NCI-H2196 (cell line): ENCODE results near the gene MICAL3.

Source experiments
- DNase-seq: peaks from one replicate; lab custom pipeline; 2025; ENCODE audit not compliant: unreplicated experiment; lab: John Stamatoyannopoulos, UW

Gene MICAL3

DNA sequence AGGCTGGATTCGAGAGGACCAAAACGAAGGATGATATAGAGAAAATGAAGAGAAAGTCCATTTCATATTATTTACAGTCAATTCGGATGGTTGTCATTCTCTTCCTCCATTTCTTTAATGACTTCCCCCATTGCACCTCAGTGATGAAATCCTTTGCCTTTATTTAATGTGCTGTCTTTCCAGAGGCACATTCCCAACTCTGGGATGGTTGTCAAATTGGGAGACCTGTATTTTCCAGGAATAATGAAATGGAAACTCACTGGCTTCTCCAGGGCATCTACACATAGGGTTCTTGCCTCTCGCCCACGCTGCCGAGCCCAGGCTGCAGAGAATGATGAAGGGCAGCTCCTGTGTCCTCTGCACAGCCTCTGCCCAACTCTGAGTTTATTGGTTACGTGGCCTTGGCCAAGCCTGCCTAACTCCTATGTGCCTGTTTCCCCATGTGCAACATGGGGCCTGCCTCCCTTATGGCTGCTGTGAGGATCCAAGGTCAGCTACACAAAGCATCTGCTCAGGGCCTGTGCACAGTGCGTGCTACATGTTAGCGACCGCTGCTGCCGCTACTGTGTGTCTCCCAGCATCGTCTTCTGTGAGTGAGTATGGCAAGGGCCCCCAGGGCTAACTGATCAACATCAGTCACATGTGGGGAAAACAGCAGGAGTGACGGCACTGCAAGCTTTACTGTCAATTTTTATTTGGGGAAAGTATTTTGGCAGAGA is 168.6 kb downstream of the MICAL3 start:
- DNase-seq: no peak

DNA sequence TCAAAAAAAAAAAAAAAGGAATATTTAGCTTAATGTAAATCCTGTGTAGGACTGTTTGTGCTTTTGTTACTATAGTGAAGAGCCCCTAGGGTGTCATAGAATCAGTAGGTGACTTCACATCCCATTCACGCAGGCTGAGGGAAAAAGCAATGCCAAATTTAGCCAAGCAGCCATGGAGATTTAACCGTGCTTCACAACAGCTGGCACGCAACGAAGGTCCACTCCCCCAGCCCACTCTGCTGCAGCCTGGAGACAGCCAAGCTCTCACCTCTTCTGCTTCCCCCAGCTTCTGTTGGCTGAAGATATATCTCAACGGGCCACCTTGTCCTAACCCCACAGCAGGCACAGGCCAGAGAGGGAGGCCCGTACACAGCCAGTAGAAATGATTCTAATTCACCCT is 171.3 kb downstream of the MICAL3 start:
- DNase-seq: no peak

DNA sequence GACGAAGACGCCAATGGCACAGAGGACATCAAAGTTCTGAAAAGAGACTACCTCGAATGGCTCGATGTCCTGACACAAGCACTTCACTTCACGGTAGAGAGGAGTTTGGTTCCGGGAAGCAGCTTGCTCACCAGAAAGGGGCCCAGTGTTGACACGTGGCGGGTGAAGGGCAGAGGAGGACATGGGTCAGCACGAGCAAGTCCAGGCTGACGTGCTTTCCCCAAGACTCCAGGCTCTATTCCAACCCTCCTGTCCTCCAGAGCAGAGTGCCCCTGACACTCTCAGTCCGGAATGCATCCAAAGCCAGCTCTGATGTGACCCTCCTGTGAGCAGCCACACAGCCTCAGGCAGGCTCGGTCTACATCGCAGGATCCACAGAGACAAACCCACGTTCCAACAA is 172.6 kb downstream of the MICAL3 start:
- DNase-seq: no peak

DNA sequence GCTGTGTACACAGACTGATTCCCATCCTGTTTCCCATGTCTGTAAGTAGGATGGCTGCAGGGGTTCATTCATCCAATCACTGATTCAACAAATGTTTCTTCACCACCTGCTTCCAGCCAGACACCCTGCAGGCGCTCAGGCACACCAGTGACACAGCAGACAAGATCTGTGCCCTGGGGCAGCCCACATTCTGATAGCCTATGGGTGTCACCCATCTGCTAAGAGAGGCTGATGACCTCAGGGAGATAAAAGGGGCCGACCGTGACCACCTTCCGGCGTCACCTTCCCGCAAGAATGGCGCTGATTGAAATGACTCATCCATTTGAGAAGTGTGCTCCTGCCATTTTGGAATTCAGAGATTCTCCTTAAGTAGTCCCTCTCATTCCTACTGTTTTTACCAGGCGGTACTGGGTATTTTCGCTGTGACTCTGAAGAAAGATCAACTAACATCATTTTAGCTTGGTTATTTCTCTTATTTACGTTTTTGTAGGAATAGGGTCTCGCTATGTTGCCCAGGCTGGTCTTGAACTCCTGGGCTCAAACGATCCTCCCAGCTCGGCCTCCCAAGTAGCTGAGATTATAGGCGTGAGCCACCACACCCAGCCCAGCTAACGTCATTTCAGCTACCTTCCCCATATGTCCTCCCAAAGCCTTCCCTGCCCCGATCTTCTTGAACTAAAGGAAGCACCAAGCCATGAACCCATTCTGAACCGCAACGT is 176.8 kb downstream of the MICAL3 start:
- no peak for DNase-seq

DNA sequence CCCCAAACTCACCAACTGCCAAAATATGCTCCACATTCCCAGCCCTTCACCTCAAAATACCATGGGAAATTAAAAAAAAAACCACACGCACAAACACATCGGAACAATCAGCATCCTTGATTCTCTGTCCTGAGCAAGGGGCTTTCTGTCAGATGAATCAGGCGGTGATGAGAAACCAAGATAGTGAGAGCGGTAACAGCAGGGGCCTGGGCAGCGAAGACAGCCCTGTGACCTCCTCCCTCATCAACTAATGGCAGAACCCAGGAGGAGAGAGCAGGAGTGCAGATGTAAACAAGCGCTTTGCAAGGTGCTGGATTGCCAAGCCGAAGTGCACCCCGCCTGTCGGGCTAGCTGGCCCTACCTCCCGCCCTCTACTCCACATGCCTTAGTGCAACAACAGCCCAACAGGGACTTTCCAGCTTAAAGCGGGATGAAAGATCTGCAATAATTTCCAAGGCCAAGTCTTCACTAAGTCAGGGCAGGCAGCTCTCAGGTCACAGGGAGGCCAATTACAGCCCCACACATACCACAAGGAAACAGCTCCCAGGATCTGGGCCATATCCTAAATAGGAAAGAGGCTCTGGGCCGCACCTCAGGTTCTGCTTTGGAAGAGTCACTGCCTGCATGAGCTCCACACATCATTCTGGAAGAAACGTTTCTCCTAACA is 177.9 kb downstream of the MICAL3 start:
- DNase-seq: no peak

GRCh38 chr22:17845790-17846189 is 178.6 kb downstream of the MICAL3 start:
- no peak for DNase-seq

- no peak for DNase-seq
Measured at GRCh38 chr22:17845327-17845726, 179.0 kb downstream of the MICAL3 start.

DNA sequence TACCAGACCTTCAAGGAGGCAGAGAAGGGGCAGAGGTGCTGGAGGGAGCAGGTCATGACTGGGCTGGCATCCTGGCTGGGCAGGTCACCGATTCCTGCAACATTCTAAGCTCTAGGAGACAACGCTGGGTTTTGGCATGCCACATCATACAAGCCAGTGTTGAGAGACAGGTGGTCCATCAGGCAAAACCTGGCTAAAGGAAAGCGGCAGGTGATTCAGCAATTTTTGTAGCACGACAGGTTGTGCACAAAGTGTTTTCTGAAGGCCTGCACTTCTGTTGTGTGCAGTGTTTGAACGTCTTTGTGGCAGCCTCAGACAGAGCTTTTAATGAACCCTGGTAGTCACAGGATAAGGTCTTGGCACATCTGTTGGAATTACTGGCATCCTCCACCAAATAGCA is 180.2 kb downstream of the MICAL3 start:
- no peak for DNase-seq

- DNase-seq: no peak
Measured at GRCh38 chr22:17842386-17842785, 182.0 kb downstream of the MICAL3 start.

GRCh38 chr22:17841836-17842235 is 182.5 kb downstream of the MICAL3 start:
- no peak for DNase-seq

GRCh38 chr22:17838180-17838865 is 186.0 kb downstream of the MICAL3 start:
- DNase-seq: no peak

DNA sequence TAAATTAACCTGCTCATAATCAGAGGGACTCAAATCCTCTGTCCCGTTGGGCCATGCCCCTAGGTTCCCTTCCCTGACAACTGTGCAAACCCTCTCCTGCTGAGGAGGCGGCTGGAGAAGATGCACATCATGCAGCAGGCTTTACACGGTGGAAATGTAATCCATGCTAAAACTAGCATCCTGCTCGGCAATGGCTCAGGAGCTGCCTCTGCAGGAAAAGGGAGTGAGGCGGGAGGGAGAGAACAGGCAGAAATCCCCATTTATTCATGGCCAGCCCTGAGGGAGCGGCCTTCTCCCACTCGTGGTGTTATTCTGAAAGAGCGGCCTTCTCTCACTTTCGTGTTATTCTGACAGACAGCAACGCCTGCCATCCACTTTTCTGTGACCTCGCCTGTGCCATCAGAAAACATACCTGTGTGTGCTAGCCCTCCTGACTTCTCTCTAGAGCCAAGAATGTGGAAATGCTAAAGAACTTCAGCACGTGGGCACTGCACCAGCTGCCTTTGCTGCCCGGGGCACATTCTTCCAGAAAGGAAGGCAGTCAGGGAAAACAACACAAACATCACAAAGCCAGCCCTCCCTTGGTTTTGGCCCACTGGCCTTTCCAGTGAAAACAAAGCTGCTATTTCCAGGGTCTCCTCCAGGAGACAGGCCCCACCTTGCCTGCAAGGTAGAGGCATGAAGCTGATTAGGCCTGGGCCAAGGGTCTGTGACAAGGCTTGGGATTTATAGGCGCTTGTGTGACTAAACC is 187.2 kb downstream of the MICAL3 start:
- DNase-seq: no peak

DNA sequence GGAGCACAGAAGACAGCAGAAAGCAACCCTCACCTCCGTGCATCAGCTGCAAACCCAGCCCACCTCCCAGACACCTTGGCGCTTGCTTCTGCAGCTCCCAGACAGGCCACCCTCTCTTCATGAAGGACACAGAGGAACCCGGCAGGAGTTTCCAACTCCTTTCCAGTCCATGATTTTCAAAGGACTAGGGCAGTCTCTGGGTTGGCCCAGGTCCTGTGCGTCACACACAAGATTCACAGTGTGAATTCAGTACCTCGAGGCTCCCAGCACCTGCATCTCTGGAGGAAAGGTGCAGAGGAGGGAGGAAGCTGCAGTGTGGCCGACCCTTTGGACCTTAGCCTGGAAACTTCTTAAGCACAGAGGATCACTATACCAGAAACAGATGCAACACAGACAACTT is 189.1 kb downstream of the MICAL3 start:
- no peak for DNase-seq

DNA sequence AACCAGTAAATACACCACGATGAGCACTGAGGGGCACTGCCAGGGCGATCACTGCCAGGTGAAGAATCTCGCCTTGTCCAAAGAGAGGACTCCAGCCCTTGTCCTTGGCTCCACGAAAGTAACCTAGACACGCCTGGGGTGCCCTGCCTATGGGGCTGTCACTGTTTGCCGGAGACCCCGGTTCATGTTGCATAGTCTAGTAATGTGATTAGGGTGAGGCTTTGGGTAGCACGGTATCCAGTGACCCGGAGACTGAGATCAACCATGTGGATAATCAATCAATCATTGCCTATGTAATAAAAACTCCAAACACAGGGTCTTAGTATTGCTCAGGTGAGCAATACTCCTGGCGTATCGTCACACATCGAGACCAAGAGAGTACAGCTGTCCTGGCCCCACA is 190.9 kb downstream of the MICAL3 start:
- no peak for DNase-seq

DNA sequence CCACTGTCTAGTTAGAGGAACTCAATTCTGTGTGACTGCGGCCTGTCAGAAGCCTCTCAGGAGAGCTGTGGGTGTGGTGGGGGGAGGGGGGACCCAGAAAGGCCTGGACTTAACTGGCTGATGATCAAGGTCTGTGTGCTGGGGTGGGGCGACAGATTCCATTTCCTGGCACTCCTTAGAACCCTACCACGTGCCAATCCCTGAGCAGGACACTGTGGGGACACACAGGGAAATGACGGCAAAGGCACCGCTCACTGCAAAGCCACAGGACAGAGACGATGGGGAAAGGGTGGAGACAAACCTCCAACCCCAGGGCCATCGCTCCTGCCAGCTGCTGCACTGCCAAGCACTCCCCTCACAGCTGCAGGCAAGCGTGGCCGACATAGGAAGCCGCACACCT is 191.7 kb downstream of the MICAL3 start:
- DNase-seq: no peak

DNA sequence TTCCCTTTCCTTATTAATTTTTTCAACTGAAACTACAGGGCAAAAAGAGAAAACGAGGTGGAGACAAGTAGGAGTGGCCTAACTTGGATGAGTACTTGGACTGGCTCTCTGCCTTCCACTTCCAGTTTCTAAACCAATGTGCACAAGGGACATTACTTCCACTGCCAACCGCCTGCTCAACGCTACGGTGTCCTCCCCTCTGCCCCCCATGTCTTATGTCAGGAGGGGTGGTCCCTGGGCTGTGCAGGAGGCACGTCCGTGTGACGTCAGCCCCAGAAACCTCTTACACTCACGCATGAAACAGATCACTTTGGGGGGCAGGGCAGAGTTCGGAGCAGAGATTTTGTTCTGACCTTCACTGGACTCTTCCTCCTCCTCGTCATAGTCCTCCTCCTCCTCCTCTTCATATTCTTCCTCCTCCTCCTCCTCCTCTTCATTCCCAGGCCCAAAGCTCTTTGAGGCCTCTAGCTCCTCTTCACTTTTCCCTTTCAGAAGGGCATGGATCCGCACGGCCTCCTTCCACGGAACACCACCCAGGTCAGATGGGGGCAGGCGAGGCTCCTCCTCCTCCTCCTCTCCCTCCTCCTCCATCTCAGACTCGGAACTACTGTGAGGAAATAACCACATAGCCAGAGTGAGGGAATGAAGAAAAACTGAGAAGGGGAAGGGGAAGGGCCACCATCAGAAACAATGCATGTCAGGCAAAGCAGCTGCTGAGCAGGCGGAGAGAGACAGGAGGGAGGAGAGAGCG is 192.7 kb downstream of the MICAL3 start:
- DNase-seq: no peak

GRCh38 chr22:17830043-17830961 is 194.1 kb downstream of the MICAL3 start:
- peak; percentile 88 for DNase-seq

DNA sequence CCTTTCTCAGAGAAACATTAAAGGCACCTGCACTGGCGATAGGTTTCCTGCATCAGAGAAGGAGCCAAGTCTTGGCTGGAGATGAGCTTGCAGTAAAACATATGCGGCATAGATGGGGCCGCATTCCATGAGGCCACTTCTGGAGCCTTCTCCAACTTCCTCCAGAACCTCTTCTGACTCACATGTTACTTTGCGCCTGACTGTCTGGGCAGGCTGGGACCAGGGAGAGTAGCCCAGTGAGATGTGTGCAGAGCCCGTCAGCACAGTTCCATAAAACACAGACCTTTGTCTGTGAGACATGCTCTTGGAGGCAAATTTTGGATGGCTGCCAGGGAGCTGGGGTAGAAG is 194.7 kb downstream of the MICAL3 start:
- no peak for DNase-seq

DNA sequence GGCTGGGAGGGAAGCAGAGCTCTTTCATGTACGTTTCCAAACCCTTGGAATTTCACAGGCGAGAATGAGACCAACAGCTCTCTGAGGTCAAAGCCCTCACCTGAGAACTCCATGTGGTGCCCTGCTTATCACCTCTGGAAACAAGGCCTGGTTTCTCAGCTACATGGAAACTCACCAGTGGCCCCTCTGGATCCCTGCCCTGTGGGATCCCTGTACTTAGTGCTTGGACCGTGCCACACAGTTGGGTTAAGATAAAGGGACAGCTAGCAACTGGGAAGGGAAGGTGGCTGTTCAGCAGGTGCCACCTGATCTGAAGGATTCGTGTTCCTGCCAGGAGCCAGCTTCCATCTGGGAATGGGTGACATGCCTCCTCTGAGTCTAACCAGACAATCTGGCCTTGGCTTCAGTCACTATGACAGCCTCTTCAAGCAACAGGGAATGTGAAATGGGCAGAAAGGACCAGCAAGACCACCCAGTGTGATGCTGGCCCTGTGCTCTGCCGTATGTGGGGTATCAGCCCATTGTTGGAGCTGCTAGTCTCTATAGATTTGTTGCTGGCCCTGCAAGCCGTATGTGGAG is 195.8 kb downstream of the MICAL3 start:
- DNase-seq: no peak
